Measurements from ENCODE around the gene EBF3.
"Not testable (repeated sequence)": the region's sequence is repeated elsewhere in the genome, so short reads cannot be mapped to it uniquely, and the experiment has no call there.

EBF3 gene

DNA sequence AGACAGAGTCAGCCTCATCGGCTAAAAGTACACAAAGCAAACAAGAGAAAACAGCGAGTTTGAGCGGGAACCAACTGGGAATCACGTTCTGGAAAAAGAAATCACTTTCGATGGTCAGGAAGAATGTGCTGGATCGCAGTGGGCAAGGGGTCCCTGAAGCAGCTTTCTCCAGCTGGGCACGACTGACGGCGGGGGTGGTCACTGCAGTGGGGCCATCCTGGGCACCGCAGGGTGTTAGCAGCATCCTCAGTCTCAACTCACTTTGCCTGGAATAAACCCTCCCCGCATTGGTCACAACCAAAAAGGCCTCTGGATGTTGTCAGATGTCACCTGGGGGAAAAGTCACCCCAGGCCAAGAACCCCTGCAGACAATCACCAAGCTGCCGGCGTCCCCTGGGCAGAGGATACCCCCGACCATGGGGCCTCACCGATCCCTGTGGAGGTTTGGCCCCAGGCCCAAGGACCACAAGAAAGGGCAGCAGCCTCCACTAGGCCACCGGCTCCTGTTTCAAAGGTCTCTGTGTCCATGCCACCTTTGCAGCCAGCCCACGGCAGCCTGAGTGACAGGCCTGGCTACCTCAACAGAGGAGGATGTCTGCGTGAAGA lies 42.9 kb downstream of the EBF3 start:
- in situ Hi-C loops (cut with HindIII; ENCODE audit: low pct_unique_long_range_greater_than_20kb, low sequenced_read_pairs), result no loop called here
- DNase-seq (ENCODE audit: low read depth in 1 of 2, low spot score in 1 of 2), result no peak
- no peak for TF ChIP-seq JUND (IDR thresholded peaks at IDR 0.05; ENCODE audit: low read depth)

DNA sequence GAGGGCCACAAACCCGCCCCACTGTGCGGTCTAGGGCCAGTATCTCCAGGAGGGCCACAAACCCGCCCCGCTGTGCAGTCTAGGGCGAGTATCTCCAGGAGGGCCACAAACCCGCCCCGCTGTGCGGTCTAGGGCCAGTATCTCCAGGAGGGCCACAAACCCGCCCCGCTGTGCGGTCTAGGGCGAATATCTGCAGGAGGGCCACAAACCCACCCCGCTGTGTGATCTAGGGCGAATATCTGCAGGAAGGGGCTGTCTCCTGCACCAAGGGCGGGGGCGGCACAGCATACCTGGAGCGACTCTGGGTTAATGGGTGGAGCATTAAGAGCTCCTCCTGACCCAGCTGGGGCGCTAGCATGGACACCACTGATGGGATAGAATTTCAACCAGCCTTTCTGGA lies 43.9 kb downstream of the EBF3 start:
- DNase-seq (ENCODE audit: low read depth in 1 of 2, low spot score in 1 of 2); in situ Hi-C loops (cut with HindIII; ENCODE audit: low pct_unique_long_range_greater_than_20kb, low sequenced_read_pairs): not testable (repeated sequence)

DNA sequence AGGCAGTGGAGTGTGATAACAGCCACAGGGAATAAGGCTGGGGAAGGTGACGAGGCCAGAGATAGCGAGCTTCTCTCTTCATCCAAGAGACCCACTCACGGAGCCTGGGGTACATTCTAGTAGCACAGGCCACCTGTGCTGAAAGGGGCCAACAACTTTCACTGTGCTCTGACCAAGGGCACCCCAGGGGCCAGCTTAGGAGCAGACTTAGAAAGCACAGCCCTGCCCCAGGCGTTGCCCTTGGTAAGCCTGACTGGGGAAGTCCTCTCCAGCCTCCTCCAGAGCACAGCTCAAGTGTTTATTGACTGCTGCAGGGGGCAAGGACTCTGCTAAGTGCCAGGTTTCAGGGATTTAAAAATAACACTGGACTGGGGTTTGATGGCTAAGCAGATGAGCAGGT lies 44.7 kb downstream of the EBF3 start:
- no peak for DNase-seq (ENCODE audit: low read depth in 1 of 2, low spot score in 1 of 2)
- TF ChIP-seq JUND (IDR thresholded peaks at IDR 0.05; ENCODE audit: low read depth), result no peak
- in situ Hi-C loops (cut with HindIII; ENCODE audit: low pct_unique_long_range_greater_than_20kb, low sequenced_read_pairs), result no loop called here

DNA sequence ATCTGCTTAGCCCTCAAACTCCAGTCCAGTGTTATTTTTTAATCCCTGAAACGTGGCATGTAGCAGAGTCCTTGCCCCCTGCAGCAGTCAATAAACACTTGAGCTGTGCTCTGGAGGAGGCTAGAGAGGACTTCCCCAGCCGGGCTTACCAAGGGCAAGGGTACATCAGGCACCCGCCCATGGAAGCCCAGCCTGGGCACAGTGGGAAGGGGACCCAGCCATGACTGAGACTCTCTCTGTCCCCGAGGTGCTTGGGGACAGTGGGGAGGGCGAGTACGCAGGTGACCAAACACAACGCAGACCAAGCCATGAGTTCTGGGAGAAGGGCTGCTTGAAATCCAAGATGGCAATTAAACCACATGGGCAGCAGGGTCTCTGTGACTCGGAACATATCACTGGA lies 45.2 kb downstream of the EBF3 start:
- no peak for TF ChIP-seq JUND (IDR thresholded peaks at IDR 0.05; ENCODE audit: low read depth)
- DNase-seq (ENCODE audit: low read depth in 1 of 2, low spot score in 1 of 2), result no peak
- in situ Hi-C loops (cut with HindIII; ENCODE audit: low pct_unique_long_range_greater_than_20kb, low sequenced_read_pairs), result no loop called here

DNA sequence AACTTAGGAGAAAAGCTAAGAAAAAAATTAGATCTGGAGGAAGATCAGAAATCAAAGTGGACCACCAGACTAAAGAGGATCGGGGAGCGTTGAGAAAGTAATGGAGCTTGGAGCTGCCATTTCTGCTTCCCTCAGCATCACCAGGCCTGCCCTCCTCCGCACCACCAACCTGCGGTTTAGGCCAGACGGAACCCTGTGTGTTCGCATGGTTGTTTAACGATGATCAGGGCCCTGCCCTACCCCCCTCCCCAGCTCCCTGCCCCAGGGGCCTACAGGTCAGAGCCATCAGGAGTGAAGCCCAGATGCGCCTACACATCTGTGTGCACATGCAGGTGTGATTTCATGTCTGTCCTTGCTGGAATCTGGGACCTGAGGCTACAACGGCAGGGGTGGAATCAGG lies 45.7 kb downstream of the EBF3 start:
- in situ Hi-C loops (cut with HindIII; ENCODE audit: low pct_unique_long_range_greater_than_20kb, low sequenced_read_pairs), result no loop called here

DNA sequence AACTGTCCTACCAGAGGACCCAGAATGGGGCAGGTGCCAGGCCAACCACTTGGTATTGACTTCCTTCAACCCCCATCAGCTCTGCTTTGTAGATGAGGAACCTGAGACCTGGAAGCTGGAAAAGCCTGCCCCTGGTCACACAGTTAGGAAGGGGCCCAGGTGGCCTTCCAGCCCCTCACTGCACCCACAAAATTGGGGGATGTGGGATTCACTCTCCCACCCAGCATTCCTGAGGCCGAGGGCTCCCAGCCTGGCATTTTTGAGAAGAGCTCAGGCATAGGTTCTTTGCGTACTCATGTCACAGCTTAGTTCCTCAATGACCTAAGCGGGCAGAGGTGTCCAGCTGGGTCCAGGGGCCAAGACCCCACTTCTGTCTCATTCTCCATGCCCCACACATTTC lies 46.1 kb downstream of the EBF3 start:
- in situ Hi-C loops (cut with HindIII; ENCODE audit: low pct_unique_long_range_greater_than_20kb, low sequenced_read_pairs), result no loop called here
- no peak for DNase-seq (ENCODE audit: low read depth in 1 of 2, low spot score in 1 of 2)
- no peak for TF ChIP-seq JUND (IDR thresholded peaks at IDR 0.05; ENCODE audit: low read depth)

More for the DNA sequence above, 45.7 kb downstream of the EBF3 start:
- no peak for TF ChIP-seq JUND (IDR thresholded peaks at IDR 0.05; ENCODE audit: low read depth)
- DNase-seq (ENCODE audit: low read depth in 1 of 2, low spot score in 1 of 2), result no peak

DNA sequence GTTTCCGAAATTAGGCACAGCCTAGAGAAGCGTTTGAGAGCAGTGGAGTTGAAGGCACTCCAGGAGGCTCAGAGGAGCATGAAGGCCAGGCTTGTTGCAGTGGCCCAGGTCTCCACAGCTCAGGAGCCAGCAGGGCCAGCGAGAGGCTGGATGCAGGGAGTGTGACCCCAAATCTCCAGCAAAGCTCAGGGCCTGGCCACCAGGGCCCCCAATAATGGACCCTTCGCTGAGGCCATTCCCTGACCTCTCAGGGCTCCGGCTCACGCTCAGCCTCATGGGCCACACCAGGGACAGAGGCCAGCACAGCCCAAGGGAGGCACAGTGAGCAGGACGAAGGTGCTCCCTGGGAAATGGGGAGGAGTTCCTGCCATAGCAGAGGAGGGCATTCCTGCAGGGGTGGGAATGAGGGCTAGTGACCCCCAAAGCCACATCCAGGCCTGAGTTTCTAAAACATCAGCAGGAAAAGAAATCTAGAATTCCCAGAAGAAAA lies 47.5 kb downstream of the EBF3 start:
- no peak for DNase-seq (ENCODE audit: low read depth in 1 of 2, low spot score in 1 of 2)
- in situ Hi-C loops (cut with HindIII; ENCODE audit: low pct_unique_long_range_greater_than_20kb, low sequenced_read_pairs), result no loop called here
- no peak for TF ChIP-seq JUND (IDR thresholded peaks at IDR 0.05; ENCODE audit: low read depth)

DNA sequence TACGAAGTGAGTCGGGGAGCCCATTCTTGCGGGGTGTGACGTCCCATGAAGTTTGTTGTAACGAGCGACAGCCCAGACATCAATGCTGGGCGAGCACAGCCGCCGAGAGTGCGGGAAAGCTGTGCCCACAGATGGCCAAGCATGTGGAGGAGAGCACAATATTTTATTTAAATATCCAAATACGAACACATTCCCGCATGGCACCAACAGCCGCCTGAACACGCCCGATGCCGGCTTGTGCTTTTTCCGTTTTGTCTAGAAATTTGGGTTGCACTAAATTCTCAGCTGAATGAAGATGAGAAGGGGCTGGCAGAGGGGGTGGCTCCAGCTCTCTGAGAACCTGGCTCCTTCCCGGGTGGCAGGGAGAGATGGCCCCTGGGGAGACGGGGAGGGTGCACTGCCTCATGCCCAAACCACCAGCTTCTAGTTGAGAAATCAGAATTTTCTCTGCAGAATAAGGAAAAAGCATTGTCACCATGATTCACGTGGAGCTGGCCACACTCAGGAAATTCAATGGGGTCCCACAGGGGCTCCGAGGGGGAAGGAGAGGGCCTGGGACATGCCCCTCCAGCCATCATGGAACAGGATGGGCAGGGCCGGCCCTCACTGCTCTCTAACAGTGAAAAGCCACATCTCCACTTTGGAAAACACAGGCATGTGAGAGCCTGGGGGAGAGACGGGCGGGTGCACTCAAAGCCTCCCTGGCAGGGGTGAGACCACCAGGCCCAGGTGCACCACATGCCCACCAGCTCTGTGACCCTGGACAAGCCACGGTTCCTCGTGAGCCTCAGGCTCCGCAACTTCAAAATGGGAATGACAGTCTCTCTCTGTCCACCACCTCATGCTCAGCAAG lies 48.3 kb downstream of the EBF3 start:
- in situ Hi-C loops (cut with HindIII; ENCODE audit: low pct_unique_long_range_greater_than_20kb, low sequenced_read_pairs), result no loop called here
- DNase-seq (ENCODE audit: low read depth in 1 of 2, low spot score in 1 of 2), result no peak
- no peak for TF ChIP-seq JUND (IDR thresholded peaks at IDR 0.05; ENCODE audit: low read depth)

DNA sequence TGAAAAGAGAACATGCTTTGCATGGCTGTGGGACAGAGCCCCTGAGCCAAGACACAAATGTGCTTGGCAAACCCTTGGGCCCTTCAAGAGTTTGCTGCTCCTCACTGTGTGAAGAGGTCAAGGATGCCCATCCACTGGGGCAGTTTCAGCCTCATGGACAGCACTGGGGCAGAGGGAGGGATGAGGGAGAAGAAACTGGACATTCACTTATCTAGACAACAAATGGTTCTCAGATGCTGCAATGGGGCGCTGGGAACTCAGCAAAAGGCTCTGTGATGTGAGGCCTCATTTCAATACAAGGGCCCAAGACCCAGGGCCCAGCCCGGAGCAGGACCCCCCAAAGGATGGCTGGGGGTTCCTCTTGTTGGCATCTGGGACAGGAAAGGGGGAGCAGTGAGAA lies 49.1 kb downstream of the EBF3 start:
- DNase-seq (ENCODE audit: low read depth in 1 of 2, low spot score in 1 of 2), result no peak
- TF ChIP-seq JUND (IDR thresholded peaks at IDR 0.05; ENCODE audit: low read depth), result no peak
- in situ Hi-C loops (cut with HindIII; ENCODE audit: low pct_unique_long_range_greater_than_20kb, low sequenced_read_pairs), result no loop called here

DNA sequence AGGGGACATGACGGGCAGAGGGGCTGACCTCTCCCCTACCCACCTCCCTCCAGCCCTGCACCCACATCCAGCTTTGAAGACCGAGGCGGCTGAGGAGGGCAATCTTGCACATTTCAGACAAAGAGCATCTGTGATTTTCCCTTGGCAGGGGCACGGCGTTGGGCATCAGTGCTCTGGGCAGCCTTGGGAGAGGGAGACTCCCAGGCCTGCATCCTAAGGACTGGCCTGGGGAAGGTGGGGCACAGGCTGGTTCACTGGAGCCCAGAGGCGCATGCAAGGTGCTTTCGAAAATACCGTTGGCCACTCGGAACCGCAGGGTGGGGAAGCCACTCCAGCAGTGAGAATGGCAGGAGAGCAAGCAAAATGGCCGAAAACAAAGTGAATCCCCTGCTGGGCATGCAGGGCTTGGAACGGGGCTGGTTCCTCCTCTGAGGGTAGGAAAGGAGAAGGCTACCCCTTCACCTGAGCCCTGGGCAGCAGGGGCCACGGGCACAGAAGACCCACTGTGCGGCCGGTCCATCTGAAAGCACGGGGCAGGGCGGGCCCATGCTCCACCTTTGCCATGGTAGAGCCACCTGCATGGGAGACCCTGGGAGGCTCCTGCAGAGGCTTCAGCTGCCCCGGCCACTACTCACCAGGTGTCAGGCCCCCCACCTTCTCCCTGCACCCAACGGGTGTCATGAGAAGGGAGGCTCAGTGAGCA lies 49.8 kb downstream of the EBF3 start:
- DNase-seq (ENCODE audit: low read depth in 1 of 2, low spot score in 1 of 2), result no peak
- in situ Hi-C loops (cut with HindIII; ENCODE audit: low pct_unique_long_range_greater_than_20kb, low sequenced_read_pairs), result no loop called here
- TF ChIP-seq JUND (IDR thresholded peaks at IDR 0.05; ENCODE audit: low read depth), result no peak

DNA sequence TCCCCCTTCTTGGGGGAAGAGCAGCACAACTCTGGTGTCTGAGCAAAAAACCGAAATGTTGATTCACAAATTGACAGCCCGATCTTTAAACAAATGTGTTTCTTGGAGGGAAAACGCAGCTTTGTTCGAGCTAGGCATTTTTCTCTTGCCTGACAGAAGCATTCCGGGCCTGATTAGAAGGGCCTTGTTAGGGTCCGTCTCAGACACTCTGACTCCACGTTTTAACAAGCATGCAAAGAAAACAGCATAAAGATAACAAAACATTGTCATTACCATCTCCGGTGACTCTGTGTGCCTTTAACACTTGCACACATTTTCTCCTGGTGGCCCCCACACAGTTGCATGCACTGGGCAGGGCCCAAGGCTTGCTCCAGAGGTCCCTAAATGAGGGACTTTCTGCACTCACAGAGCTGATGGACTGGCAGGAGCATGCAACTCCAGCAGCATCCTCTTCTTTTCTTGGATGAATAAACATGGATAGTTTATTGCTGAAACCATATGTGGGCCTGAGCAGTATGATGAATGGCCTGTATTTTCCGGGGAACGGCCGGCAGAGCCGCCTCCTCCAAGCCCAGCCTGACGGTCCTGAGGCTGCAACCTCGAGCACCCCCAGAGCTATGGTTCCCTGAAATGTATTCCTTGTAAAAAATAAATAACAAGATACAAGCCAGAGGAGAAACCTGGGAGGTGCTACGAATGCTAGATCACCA lies 50.9 kb downstream of the EBF3 start:
- in situ Hi-C loops (cut with HindIII; ENCODE audit: low pct_unique_long_range_greater_than_20kb, low sequenced_read_pairs), result no loop called here
- DNase-seq (ENCODE audit: low read depth in 1 of 2, low spot score in 1 of 2), result no peak
- no peak for TF ChIP-seq JUND (IDR thresholded peaks at IDR 0.05; ENCODE audit: low read depth)

DNA sequence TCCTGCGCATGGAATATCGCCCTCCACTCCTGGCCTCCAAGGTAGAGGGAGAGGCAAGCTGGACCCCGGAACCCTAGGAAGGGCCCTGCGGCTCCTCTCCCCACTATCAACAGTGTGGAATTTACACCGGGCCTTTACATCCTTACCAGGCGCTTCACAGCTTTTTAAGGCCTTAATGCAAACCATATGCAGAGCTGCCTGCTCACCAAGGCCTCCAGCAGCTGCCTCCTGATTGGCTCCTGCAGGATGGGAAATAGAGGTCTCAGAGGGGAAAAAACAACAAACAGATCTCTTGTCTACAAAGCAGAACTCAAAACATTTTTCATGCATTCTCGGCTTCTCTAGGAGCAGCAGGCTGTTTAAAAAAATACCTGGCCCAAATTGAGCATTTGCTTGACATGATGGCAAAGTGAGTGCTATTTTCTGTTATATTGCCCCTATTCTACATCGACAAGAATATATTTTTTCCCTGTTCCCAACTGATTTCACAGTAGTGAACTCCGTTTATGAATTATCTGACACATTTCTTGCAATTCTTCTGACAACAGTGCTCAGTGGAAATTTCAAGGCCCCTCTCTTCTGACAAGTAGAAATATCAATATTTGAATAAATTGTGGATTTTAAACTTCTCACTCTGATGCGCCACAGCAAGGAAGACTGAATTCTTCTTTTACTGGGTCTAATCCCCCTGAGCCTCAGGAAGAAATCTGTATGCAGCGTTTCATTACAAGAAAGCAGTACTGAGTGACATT lies 51.7 kb downstream of the EBF3 start:
- DNase-seq (ENCODE audit: low read depth in 1 of 2, low spot score in 1 of 2), result no peak
- in situ Hi-C loops (cut with HindIII; ENCODE audit: low pct_unique_long_range_greater_than_20kb, low sequenced_read_pairs), result no loop called here
- no peak for TF ChIP-seq JUND (IDR thresholded peaks at IDR 0.05; ENCODE audit: low read depth)
